H1 (cell line): ENCODE measurements around the gene SH2D5. TPM values are rescaled to one million over a fixed set of nuclear protein-coding genes. Genes with fewer than 3 reads are reported as not detected.

Experiments used
- CTCF ChIA-PET: fragments of 300-600 bp; sonication (Branson Sonifier 250); formaldehyde crosslinking; loops from one replicate; lab custom pipeline; 2021; ENCODE audit not compliant: partially characterized antibody; lab: Charles Lee
- POLR2A ChIA-PET: fragments of 300-600 bp; sonication (Branson Sonifier 250); formaldehyde crosslinking; loops from one replicate; lab custom pipeline; 2021; ENCODE audit warnings: inconsistent platforms; ENCODE audit not compliant: partially characterized antibody; lab: Charles Lee
- DNase-seq, 2 experiments: peaks; one replicate each; pipeline versions ENCODE4 v3.0.0 to v3.0.0-alpha.2; 2010 to 2022; ENCODE audit warnings: low spot score in 2 of 2, low read depth in 1 of 2, mixed read lengths in 1 of 2
- FAIRE-seq: peaks from 2 replicates; lab custom pipeline; 2011; peaks lifted over from hg19 to GRCh38; lab: Jason Lieb, UNC
- H2AFZ ChIP-seq: 2 replicates; pipeline ENCODE4 v1.8.1; 2012; ENCODE audit warnings: low read length, inconsistent platforms
- H2AK5ac ChIP-seq: 2 replicates; pipeline ENCODE4 v1.6.1; 2013; ENCODE audit warnings: low read depth, low read length
- H2BK120ac ChIP-seq: replicated peaks from 2 replicates; pipeline ENCODE3; 2013; ENCODE audit warnings: low read depth, low read length, inconsistent platforms
- H2BK12ac ChIP-seq: 2 replicates; pipeline ENCODE4 v1.6.1; 2013; ENCODE audit warnings: low read depth, low read length
- H2BK15ac ChIP-seq: 2 replicates; pipeline ENCODE4 v1.6.1; 2013; ENCODE audit warnings: low read length
- H2BK20ac ChIP-seq: 2 replicates; pipeline ENCODE4 v1.6.1; 2013; ENCODE audit warnings: low read length
- H2BK5ac ChIP-seq: 2 replicates; pipeline ENCODE4 v1.6.1; 2013; ENCODE audit warnings: low read depth, low read length
- H3K14ac ChIP-seq: 2 replicates; pipeline ENCODE4 v1.6.1; 2013; ENCODE audit warnings: inconsistent platforms; ENCODE audit not compliant: insufficient read length
- H3K18ac ChIP-seq: 2 replicates; pipeline ENCODE4 v1.6.1; 2013; ENCODE audit warnings: low read length; ENCODE audit errors: extremely low read depth
- H3K23ac ChIP-seq: 2 replicates; pipeline ENCODE4 v1.6.1; 2013; ENCODE audit warnings: inconsistent platforms; ENCODE audit not compliant: insufficient read length
- H3K23me2 ChIP-seq: 2 replicates; pipeline ENCODE4 v1.6.1; 2013; ENCODE audit warnings: low read depth, low read length
- H3K27ac ChIP-seq: 2 replicates; pipeline ENCODE4 v1.6.1; 2011; ENCODE audit warnings: low read depth, low read length, inconsistent platforms
- H3K27me3 ChIP-seq, 4 experiments: replicated peaks in 1 of 4; 1 replicate in 1 of 4; 2 replicates in 3 of 4; pipeline versions ENCODE4 v1.6.1 to v1.8.1; 2011 to 2013; ENCODE audit warnings: low read length in 3 of 4, mild to moderate bottlenecking in 3 of 4, inconsistent platforms in 2 of 4, mixed read lengths in 2 of 4, moderate library complexity in 1 of 4; ENCODE audit not compliant: control insufficient read depth in 3 of 4, insufficient read depth in 3 of 4; ENCODE audit errors: extremely low read depth in 1 of 4
- H3K36me3 ChIP-seq, 4 experiments: 2 replicates each; pipeline versions ENCODE4 v1.6.1 to v1.8.1; 2011 to 2013; ENCODE audit warnings: mild to moderate bottlenecking in 4 of 4, low read length in 3 of 4, moderate library complexity in 2 of 4, control low read depth in 1 of 4, inconsistent platforms in 1 of 4; ENCODE audit not compliant: insufficient read depth in 4 of 4, control insufficient read depth in 2 of 4
- H3K4ac ChIP-seq: replicated peaks from 2 replicates; pipeline ENCODE3; 2013; ENCODE audit warnings: low read length, low read depth, mixed read lengths, inconsistent platforms; ENCODE audit not compliant: insufficient read length
- H3K4me1 ChIP-seq, 4 experiments: replicated peaks in 1 of 4; 1 replicate in 1 of 4; 2 replicates in 3 of 4; pipeline versions ENCODE4 v1.6.1 to v1.8.1; 2011 to 2013; ENCODE audit warnings: low read length in 3 of 4, inconsistent platforms in 2 of 4, mixed read lengths in 1 of 4; ENCODE audit not compliant: insufficient read depth in 4 of 4, control insufficient read depth in 3 of 4
- H3K4me2 ChIP-seq, 2 experiments: 2 replicates each; pipeline versions ENCODE4 v1.6.1 to v1.8.1; 2011 to 2013; ENCODE audit warnings: low read depth in 2 of 2, low read length in 2 of 2, control low read depth in 1 of 2, inconsistent platforms in 1 of 2, mild to moderate bottlenecking in 1 of 2; ENCODE audit not compliant: insufficient read depth in 1 of 2
- H3K4me3 ChIP-seq, 4 experiments: fragments of 200-600, 300-600 bp in 1 of 4; sonication (generic), shearing (Covaris generic), sonication (Bioruptor Twin) in 1 of 4; 2 replicates each; pipeline versions ENCODE4 v1.5.1 to v1.8.1; 2011 to 2016; ENCODE audit warnings: low read length in 4 of 4, low read depth in 3 of 4, control low read depth in 2 of 4, inconsistent platforms in 2 of 4, mild to moderate bottlenecking in 2 of 4, mixed read lengths in 1 of 4, moderate library complexity in 1 of 4; ENCODE audit not compliant: insufficient read depth in 2 of 4; ENCODE audit errors: extremely low read depth in 1 of 4
- H3K56ac ChIP-seq: replicated peaks from 2 replicates; pipeline ENCODE3; 2013; ENCODE audit warnings: low read depth, mild to moderate bottlenecking, mixed read lengths, low read length, inconsistent platforms; ENCODE audit not compliant: insufficient read length
- H3K79me1 ChIP-seq: 2 replicates; pipeline ENCODE4 v1.6.1; 2013; ENCODE audit warnings: low read depth, low read length, control low read depth
- H3K79me2 ChIP-seq, 2 experiments: 2 replicates each; pipeline versions ENCODE4 v1.6.1 to v1.8.1; 2012 to 2013; ENCODE audit warnings: low read length in 2 of 2, mild to moderate bottlenecking in 2 of 2, inconsistent platforms in 1 of 2; ENCODE audit not compliant: insufficient read depth in 2 of 2, control insufficient read depth in 1 of 2
- H3K9ac ChIP-seq, 4 experiments: replicated peaks in 1 of 4; 1 replicate in 1 of 4; 2 replicates in 3 of 4; pipeline versions ENCODE4 v1.6.1 to v1.8.1; 2011 to 2013; ENCODE audit warnings: low read depth in 3 of 4, low read length in 3 of 4, control low read depth in 2 of 4, mild to moderate bottlenecking in 2 of 4, moderate library complexity in 2 of 4, inconsistent platforms in 1 of 4; ENCODE audit errors: extremely low read depth in 1 of 4
- H3K9me3 ChIP-seq, 2 experiments: 2 replicates each; pipeline versions ENCODE4 v1.6.1 to v1.8.1; 2012 to 2013; ENCODE audit warnings: mild to moderate bottlenecking in 2 of 2, moderate library complexity in 2 of 2, control low read depth in 1 of 2, inconsistent platforms in 1 of 2, low read depth in 1 of 2, low read length in 1 of 2, mixed read lengths in 1 of 2; ENCODE audit not compliant: insufficient read depth in 2 of 2
- H4K20me1 ChIP-seq, 2 experiments: replicated peaks in 1 of 2; 2 replicates each; pipeline versions ENCODE3 to v1.8.1; 2011 to 2013; ENCODE audit warnings: inconsistent platforms in 2 of 2, low read length in 2 of 2, mild to moderate bottlenecking in 1 of 2; ENCODE audit not compliant: insufficient read depth in 2 of 2, control insufficient read depth in 1 of 2
- H4K5ac ChIP-seq: 2 replicates; pipeline ENCODE4 v1.6.1; 2013; ENCODE audit warnings: low read length, low read depth, mixed read lengths, inconsistent platforms; ENCODE audit not compliant: insufficient read length
- H4K8ac ChIP-seq: 2 replicates; pipeline ENCODE4 v1.8.0; 2013; ENCODE audit warnings: mild to moderate bottlenecking, moderate library complexity, low read length, inconsistent platforms; ENCODE audit not compliant: insufficient read depth; ENCODE audit errors: extremely low read depth
- H4K91ac ChIP-seq: replicated peaks from 2 replicates; pipeline ENCODE3; 2013; ENCODE audit warnings: low read length, mixed read lengths, inconsistent platforms; ENCODE audit not compliant: insufficient read length
- BRCA1 ChIP-seq: IDR thresholded peaks from 2 replicates; pipeline ENCODE4 v1.6.1; 2012; ENCODE audit warnings: low read depth, low read length, improper control_type of control experiment
- EP300 ChIP-seq, 2 experiments: IDR thresholded peaks; 1 replicate in 1 of 2; 2 replicates in 1 of 2; pipeline ENCODE4 v1.6.1; 2011 to 2012; ENCODE audit warnings: low read depth in 2 of 2, low read length in 2 of 2, mild to moderate bottlenecking in 2 of 2, borderline replicate concordance in 1 of 2, inconsistent platforms in 1 of 2, moderate library complexity in 1 of 2
- GABPA ChIP-seq: IDR thresholded peaks from 2 replicates; pipeline ENCODE4 v1.6.1; 2011; ENCODE audit warnings: mild to moderate bottlenecking, low read length, moderate library complexity, borderline replicate concordance; ENCODE audit not compliant: insufficient read depth
- POLR2A ChIP-seq, 2 experiments: IDR thresholded peaks; 1 replicate in 1 of 2; 2 replicates in 1 of 2; pipeline ENCODE4 v1.6.1; 2011; ENCODE audit warnings: low read depth in 2 of 2, low read length in 2 of 2, mild to moderate bottlenecking in 2 of 2; ENCODE audit errors: control extremely low read depth in 1 of 2
- RFX5 ChIP-seq: IDR thresholded peaks from 2 replicates; pipeline ENCODE4 v1.6.1; 2011; ENCODE audit warnings: low read depth, low read length, improper control_type of control experiment, borderline replicate concordance
- SIX5 ChIP-seq: IDR thresholded peaks from 2 replicates; pipeline ENCODE4 v1.6.1; 2011; ENCODE audit warnings: mild to moderate bottlenecking, low read depth, low read length
- SP1 ChIP-seq: IDR thresholded peaks from 2 replicates; pipeline ENCODE4 v1.6.1; 2011; ENCODE audit warnings: low read depth, low read length
- ZNF274 ChIP-seq: IDR thresholded peaks from 2 replicates; pipeline ENCODE4 v1.7.0; 2012; ENCODE audit warnings: low read length, borderline replicate concordance; ENCODE audit errors: extremely low read depth
- WGBS, 2 experiments: shearing (Covaris generic) in 1 of 2; methylation state at CpG; one replicate each; pipeline versions ENCODE4 v1.1.6 to v1.1.7; 2013 to 2015; ENCODE audit warnings: low lambda C conversion rate in 2 of 2, mixed read lengths in 2 of 2, inconsistent platforms in 1 of 2, low coverage in 1 of 2, missing lambda C conversion rate in 1 of 2; ENCODE audit not compliant: insufficient replicate concordance in 2 of 2, insufficient coverage in 1 of 2, insufficient read length in 1 of 2; ENCODE audit errors: extremely low coverage in 1 of 2, missing lambda C conversion rate in 1 of 2; 5-methylcytosine and 5-hydroxymethylcytosine counted together
- polyA plus RNA-seq, 7 experiments: library from polyadenylated mRNA; depleted of rRNA in 3 of 7; stranded (reverse) in 5 of 7; unstranded in 2 of 7; fragments of >200 nt in 5 of 7; fragments of 200-250 nt in 2 of 7; gene quantifications; 1 replicate in 5 of 7; 2 replicates in 1 of 7; 4 replicates in 1 of 7; pipeline versions ENCODE4 v1.2.1 to v1.2.3, GENCODE V29; 2011 to 2013; ENCODE audit warnings: missing spikeins in 2 of 7, mixed read lengths in 2 of 7
- total RNA-seq: library from RNA; stranded (reverse); fragmentation: NEBNext Ultra II Directional; extraction: Animal tissue kit (Norgen Biotek cat#: 25700); gene quantifications from 2 replicates; pipeline ENCODE4 v1.2.1, GENCODE V29; 2021
- TF ChIP-seq, protein P1 (sequence below): IDR thresholded peaks from 2 replicates; pipeline ENCODE4 v1.6.1; 2012; ENCODE audit warnings: inconsistent platforms
- TF ChIP-seq, protein P2 (sequence below): IDR thresholded peaks from 2 replicates; pipeline ENCODE4 v1.6.1; 2012; ENCODE audit warnings: inconsistent platforms
- TF ChIP-seq, protein P3 (sequence below), 3 experiments: IDR thresholded peaks; 1 replicate in 2 of 3; 2 replicates in 1 of 3; pipeline versions ENCODE4 v1.5.1 to v1.6.1; 2011; ENCODE audit warnings: low read length in 3 of 3, mild to moderate bottlenecking in 3 of 3, inconsistent platforms in 2 of 3, low read depth in 1 of 3, moderate library complexity in 1 of 3; ENCODE audit not compliant: insufficient read depth in 1 of 3; ENCODE audit errors: control extremely low read depth in 1 of 3

Gene SH2D5
- total and polyA plus RNA-seq, 2 of the 8 experiments (the other 6 are each of a cell fraction or from before 2014, with no cell fraction given): 13.2 to 18.4 TPM

DNA sequence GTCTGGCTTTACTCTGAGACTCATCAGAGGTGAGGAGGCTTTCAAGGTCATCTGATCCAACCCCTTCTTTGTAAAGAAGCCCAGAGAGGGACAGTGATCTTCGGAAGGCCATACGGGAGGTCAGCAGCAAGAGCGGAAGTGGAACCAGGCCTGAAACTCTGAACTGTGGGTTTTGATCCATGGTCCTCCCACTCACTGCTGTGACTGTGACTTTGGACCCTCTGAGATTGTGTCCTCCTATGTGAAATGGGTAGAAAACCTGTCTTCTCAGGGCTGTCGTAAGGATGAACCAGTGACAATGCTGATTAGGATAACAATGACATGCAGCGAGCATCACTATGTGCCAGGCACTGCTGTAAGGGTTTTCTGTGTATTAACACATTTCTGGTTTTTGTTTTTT lies 61.6 kb downstream of the SH2D5 start:
- H2BK5ac ChIP-seq: no peak overlapping the region
- no peak overlapping the region for H2BK15ac ChIP-seq
- 97% methylated on average over 5 of the region's 5 CpGs; no CpG with 5 or more reads in 1 of the 2 experiments for WGBS, 2 experiments
- no peaks in the 10 kb centered on the region; a peak in 1 of 4 replicates for H3K9me3 ChIP-seq
- no peak overlapping the region for H4K5ac ChIP-seq
- no peak overlapping the region for H4K91ac ChIP-seq
- no peaks in the 10 kb centered on the region for H3K79me2 ChIP-seq
- no peak overlapping the region for H3K56ac ChIP-seq
- POLR2A ChIA-PET: no interaction called here
- no peak overlapping the region for H2AFZ ChIP-seq
- DNase-seq (no peak), FAIRE-seq (no peak)
- H3K27ac ChIP-seq: no peak overlapping the region
- no peak overlapping the region for H3K4me3 ChIP-seq
- no peak overlapping the region for H3K4me2 ChIP-seq
- no peaks in the 10 kb centered on the region for H3K4me1 ChIP-seq
- H2BK12ac ChIP-seq: no peak overlapping the region
- no peak overlapping the region for H3K9ac ChIP-seq
- H3K79me1 ChIP-seq: no peaks in the 10 kb centered on the region
- H3K27me3 ChIP-seq: no peaks in the 10 kb centered on the region
- H4K8ac ChIP-seq: no peak overlapping the region
- H3K23ac ChIP-seq: no peak overlapping the region
- no peak overlapping the region for H2BK20ac ChIP-seq
- H3K4ac ChIP-seq: no peak overlapping the region
- no peak overlapping the region for H2AK5ac ChIP-seq
- peaks cover 0 to 6% (median 3%) of the 10 kb centered on the region in 4 experiments; a peak in 2 of 8 replicates for H3K36me3 ChIP-seq
- H3K23me2 ChIP-seq: no peaks in the 10 kb centered on the region
- CTCF ChIA-PET: no interaction called here
- no peak overlapping the region for H3K14ac ChIP-seq
- no peaks in the 10 kb centered on the region for H4K20me1 ChIP-seq
- no peak overlapping the region for H3K18ac ChIP-seq
- H2BK120ac ChIP-seq: no peak overlapping the region
- TF ChIP-seq, protein P1, sequence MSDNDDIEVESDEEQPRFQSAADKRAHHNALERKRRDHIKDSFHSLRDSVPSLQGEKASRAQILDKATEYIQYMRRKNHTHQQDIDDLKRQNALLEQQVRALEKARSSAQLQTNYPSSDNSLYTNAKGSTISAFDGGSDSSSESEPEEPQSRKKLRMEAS: no peak
- TF ChIP-seq GABPA (no peak), POLR2A (IDR thresholded peaks at IDR 0.05; ENCODE audit: control extremely low read depth in 1 of 2, low read depth in 2 of 2, low read length in 2 of 2) (no peak), BRCA1 (no peak), SIX5 (no peak), EP300 (IDR thresholded peaks at IDR 0.05; ENCODE audit: borderline replicate concordance in 1 of 2, low read depth in 2 of 2, low read length in 2 of 2) (no peak), SP1 (no peak), ZNF274 (no peak), RFX5 (no peak)
- TF ChIP-seq, protein P2, sequence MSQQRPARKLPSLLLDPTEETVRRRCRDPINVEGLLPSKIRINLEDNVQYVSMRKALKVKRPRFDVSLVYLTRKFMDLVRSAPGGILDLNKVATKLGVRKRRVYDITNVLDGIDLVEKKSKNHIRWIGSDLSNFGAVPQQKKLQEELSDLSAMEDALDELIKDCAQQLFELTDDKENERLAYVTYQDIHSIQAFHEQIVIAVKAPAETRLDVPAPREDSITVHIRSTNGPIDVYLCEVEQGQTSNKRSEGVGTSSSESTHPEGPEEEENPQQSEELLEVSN: no peak
- TF ChIP-seq, protein P3, sequence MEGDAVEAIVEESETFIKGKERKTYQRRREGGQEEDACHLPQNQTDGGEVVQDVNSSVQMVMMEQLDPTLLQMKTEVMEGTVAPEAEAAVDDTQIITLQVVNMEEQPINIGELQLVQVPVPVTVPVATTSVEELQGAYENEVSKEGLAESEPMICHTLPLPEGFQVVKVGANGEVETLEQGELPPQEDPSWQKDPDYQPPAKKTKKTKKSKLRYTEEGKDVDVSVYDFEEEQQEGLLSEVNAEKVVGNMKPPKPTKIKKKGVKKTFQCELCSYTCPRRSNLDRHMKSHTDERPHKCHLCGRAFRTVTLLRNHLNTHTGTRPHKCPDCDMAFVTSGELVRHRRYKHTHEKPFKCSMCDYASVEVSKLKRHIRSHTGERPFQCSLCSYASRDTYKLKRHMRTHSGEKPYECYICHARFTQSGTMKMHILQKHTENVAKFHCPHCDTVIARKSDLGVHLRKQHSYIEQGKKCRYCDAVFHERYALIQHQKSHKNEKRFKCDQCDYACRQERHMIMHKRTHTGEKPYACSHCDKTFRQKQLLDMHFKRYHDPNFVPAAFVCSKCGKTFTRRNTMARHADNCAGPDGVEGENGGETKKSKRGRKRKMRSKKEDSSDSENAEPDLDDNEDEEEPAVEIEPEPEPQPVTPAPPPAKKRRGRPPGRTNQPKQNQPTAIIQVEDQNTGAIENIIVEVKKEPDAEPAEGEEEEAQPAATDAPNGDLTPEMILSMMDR (IDR thresholded peaks at IDR 0.05; ENCODE audit: control extremely low read depth in 1 of 3, insufficient read depth in 1 of 3, low read depth in 1 of 3, low read length in 3 of 3): no peak
